HG02938 (cell line): ENCODE data around the gene ZNG1E.
"Not testable (repeated sequence)": the region's sequence is repeated elsewhere in the genome, so short reads cannot be mapped to it uniquely, and the experiment has no call there.

Source experiments
- ATAC-seq: cut with Tn5 transposase; IDR thresholded peaks from one replicate; pipeline ENCODE4 v1.9.1; 2021; ENCODE audit warnings: mild to moderate bottlenecking, moderate library complexity; ENCODE audit not compliant: unreplicated experiment

ZNG1E gene

DNA sequence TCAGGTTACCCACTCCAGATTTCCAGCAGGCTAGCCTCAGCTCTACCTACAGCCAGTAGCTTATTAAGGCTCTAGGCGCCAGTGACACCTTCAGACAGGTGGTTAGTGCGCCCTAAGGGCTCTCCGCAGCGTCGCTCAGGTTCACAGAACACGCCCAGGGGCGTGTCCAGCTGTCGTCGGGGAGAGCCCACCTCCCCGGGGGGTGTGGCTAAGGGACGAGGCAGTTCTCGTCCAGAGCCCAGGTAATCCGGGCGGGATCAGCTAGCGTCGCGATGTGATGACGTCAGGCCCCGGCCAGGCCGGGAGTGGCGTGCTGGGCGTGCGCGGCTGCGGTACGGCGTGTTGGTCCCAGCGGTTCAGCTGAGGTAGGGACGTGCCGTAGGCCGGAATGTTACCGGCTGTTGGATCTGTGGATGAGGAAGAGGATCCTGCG is at the start of gene ZNG1E:
ZNG1E (plus strand) TSS at position 340 of the 433 bp plus-strand sequence; CDS start at position 389, 49 bp downstream.
- not testable (repeated sequence) for ATAC-seq

DNA sequence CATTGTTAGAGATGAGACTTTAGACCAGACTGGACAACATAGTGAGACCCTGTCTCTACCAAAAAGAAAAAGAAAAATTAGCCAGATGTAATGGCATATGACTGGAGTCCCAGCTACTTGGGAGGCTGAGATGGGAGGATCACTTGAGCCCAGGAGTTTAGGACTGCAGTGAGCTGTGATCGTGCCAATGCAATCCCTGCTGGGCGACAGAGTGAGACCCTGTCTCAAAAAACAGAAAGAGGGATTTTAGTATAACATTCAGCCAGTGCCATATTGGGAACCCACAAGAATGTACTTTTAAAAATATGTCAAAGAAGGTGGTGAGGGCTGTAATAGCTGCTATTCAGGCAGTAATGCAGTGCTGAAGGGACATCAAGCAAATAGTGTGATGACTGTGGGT is 2.1 kb upstream of the ZNG1E start:
- not testable (repeated sequence) for ATAC-seq

DNA sequence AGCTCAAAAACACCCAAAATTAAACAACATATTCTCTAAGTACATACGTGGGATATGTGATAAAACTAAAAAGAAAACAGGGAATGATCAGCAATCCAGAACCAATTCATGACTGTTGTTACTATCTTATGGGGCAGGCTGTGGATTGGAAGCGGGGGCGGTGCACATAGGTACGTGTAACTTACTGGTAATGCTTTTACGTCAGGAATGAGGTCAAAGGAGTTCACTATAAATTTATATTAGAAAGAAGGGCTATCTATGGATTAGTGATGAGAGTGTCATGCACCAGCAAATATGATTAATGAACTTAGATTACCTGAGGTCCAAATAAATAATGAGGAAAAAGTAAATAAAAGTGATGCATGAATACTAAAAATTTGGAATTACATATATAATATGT is 710 bp upstream of the ZNG1E start:
- ATAC-seq: not testable (repeated sequence)

DNA sequence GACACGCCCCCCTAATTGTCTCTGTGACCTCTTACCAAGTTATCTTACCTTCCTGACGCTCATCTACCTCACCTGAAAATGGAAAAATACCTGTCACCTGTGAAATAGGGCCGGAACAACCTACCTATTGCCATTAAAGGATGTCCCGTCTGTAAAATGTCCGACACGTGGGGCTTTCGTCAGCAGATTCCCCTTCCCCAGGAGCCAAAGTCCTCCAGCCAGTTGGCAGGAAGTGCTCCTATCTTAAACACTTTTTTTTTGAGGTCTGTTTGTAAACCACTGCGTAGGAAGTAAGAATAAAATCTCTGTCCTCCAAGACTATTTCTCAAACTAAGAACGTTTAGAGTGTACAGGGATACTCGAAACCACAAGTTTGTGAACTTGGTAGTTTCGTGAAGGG is 661 bp downstream of the ZNG1E start:
- not testable (repeated sequence) for ATAC-seq

DNA sequence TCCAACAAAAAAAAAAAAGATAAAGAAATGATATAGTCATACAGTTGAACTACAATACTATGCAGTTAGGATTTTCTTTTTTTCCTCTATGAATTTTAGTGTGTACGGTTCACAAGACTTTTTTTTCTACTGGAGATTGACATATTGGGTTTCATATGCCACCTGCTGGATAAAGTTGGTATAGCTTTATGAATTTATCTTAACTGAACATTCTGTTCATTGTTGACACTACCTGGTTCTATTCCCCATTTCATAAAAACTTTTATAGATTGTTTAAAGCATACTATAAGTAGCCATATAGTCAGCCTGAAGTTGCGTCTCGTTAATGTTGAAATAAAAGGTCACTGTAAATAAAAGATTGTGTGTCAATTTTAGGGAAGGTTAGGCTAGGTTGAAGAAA is 2.8 kb downstream of the ZNG1E start:
- not testable (repeated sequence) for ATAC-seq

DNA sequence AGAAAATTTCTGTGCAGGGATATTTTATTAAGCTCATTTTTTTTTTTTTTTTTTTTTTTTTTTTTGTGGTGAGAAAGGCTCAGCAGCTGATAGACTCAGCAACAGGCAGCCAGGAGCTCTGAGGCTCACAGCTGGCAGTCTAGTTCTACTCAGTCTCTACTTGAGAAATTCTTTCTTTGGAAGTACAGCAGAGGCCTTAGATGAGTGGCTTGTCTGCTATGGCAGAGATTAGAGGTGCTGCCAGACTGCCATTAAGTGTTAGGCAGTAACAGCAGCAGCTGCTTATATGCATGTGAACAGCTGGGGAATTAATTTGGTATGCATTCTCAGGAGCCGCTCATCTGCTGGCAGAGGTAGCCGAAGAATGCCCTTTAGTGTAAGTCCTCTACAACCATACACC is 27.8 kb downstream of the ZNG1E start:
- ATAC-seq: not testable (repeated sequence)

DNA sequence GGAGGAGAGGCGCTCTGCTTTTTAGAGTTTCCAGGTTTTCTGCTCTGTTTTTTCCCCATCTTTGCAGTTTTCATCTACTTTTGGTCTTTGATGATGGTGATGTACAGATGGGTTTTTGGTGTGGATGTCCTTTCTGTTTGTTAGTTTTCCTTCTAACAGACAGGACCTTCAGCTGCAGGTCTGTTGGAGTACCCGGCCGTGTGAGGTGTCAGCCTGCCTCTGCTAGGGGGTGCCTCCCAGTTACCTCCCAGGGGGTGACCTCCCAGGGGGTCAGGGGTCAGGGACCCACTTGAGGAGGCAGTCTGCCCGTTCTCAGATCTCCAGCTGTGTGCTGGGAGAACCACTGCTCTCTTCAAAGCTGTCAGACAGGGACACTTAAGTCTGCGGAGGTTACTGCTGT is 38.7 kb downstream of the ZNG1E start:
- not testable (repeated sequence) for ATAC-seq

DNA sequence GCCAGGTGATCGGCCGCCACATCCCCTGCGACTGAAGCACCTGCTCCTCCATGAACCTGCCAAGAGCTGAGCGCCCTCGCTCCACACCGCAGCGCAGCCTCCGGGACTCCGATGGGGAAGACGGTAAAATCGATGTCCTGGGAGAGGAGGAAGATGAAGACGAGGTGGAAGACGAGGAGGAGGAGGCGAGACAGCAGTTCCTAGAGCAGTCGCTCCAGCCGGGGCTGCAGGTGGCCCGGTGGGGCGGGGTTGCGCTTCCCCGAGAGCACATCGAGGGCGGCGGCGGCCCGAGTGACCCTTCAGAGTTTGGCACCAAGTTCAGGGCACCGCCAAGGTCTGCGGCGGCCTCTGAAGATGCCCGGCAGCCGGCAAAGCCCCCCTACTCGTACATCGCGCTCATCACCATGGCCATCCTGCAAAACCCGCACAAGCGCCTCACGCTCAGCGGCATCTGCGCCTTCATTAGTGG is 61.4 kb downstream of the ZNG1E start, which contains the start of gene FOXD4L4:
FOXD4L4 (plus strand) TSS at position 51 of the 469 bp plus-strand sequence; CDS start at position 51, 0 bp downstream.
- not testable (repeated sequence) for ATAC-seq

DNA sequence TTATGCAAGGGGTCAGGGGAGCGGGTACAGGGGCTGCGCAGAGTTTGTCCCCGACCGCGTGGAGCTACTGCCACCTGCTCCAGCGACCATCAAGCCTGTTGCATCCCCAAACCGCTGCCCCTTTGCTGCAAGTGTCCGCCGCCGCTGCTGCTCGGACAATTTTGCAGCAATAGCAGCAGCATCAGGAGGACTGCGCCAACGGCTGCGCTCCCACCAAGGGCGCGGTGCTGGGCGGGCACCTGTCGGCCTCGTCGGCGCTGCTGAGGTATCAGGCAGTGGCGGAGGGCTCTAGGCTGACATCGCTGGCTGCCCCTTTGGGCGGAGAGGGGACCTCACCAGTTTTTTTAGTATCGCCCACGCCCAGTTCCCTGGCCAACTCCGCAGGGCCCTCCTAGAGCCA is 62.4 kb downstream of the ZNG1E start:
- ATAC-seq: not testable (repeated sequence)
